Activated T-cell treated with anti-CD3 and anti-CD28 coated beads for 1 hour (primary cell): Measurements from ENCODE around the gene CNTLN.
A peak's percentile ranks its signal among the peaks of the same experiment; 100 is the strongest.
"Not testable (repeated sequence)": the region's sequence is repeated elsewhere in the genome, so short reads cannot be mapped to it uniquely, and the experiment has no call there.

Experiments
- DNase-seq: peaks from one replicate; pipeline ENCODE4 v3.0.0-alpha.2; 2020; ENCODE audit warnings: low read depth

CNTLN gene

DNA sequence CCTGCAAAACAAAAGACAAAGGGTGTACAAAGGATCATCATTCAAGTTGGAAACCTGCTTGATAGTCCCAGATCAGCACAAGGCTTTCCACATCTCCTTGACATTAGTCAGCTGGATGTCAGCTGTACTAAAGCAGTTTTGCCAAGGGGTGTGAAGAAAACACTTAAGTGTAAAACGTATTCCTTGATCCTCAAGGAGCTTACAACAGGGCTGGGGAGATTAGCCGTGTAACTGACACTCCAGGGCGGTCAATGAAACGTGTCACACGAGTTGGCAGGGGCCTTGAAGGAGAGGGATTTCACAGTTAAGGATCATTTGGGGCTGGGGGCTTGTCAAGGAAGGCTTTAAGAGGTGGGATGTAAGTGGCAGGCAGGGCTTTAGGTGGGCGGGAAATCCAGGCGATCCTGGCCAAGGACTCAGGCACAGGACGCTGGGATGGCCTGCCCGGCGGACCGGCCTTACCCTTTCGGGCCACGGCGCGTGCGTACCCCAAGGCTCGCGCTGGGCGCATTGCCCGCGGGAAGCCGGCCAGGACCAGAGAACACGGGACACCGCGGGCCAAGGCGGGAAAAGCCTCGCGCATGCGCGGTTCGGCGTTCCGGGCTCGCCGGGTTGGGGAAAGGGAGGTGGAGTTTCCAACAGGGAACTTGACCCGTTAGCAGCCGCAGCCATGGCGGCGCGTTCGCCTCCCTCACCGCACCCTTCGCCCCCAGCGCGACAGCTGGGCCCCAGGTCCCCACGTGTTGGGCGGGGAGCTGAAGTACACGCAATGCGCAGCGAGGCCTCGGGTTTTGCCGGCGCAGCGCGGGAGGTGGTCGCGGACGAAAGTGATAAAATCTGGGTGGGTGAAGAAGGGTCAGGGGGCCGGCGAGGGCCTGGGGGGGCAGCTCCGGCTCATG, at the start of gene CNTLN:
CNTLN (plus strand) TSS at position 645 of the 899 bp plus-strand sequence; CDS start at position 671, 26 bp downstream.
- DNase-seq, result peak; percentile 44

DNA sequence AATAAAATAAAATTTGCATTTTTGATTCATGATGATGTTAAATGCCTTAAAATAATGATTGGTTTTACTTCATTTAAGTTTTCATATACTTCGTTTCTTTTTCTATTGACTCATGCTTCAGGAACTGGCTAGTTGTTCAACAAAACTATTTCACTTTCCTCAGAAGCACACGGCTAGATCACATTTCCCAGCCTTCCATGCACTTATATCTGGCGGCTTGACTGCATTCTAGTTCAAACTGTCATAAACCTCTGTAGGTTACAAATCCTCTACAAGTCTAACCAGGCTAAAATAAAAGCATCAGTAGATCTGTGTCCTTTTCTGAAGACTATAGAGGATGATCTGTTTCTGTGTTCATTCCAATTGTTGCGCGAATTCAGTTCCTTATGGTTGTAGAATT, 46.3 kb upstream of the CNTLN start:
- no peak for DNase-seq

GRCh38 chr9:17090041-17090440, 44.8 kb upstream of the CNTLN start:
- no peak for DNase-seq

DNA sequence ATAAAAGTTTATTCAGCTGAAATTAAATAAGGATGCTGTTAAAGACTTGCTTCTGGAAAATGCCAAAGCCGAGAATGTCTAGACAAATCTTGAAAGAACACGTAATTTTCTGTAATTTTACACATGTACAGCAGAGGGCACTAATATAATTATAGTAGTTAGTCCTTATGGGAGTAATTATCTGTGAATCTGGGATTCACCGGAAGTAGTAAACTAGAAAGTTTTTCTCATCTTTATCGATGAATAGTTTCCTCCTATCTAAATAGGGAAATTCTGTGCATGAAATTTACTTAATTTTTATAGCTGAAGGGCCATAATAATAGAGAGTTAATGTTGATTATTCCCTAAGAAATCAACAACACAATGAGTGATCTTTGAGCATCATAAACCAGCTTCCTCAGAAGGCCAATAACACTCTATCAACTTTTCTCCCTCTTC, 18.4 kb upstream of the CNTLN start:
- no peak for DNase-seq

- DNase-seq, result no peak
These were observed 17.5 kb upstream of the CNTLN start for GRCh38 chr9:17117372-17117771.

DNA sequence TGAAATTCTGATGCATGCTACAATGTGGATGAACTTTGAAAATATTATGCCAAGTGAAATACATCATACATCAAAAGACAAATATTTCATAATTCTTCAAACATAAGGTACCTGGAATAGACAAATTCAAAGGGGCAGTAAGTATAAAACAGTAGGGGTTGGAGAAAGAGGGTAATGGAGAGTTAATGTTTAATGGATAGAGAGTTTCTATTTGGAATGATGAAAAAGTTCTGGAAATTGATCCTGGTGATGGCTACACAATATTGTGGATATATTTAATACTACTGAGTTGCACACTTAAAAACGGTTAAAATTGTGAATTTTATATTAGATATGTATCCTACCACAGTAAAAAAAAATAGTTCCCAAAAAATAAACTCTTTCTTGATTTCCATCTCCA, 14.6 kb upstream of the CNTLN start:
- no peak for DNase-seq

DNA sequence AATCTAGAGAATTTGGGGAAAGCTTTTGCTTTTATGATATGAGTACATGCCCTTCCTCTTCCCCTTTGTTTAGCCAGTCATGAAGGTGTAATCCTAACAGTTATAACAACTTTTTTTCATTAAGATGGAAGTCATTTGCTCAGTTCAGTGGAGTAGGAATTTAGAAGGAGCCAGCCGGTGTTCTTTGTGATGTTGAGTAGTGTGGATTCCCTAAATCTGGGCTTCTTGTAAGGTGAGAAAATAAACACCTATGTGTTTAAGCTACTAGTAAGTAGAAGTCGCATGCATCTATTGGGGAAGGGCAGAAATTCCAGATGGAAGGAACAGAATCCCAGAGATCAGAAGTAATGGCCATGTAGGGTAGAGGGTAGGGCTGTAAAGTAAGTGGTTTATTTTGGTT, 13.6 kb upstream of the CNTLN start:
- no peak for DNase-seq

- DNase-seq, result no peak
These were observed 4.5 kb upstream of the CNTLN start for GRCh38 chr9:17130291-17130690.

GRCh38 chr9:17130725-17131124, 4.1 kb upstream of the CNTLN start:
- DNase-seq, result no peak

GRCh38 chr9:17131494-17131893, 3.3 kb upstream of the CNTLN start:
- DNase-seq, result no peak

- DNase-seq, result no peak
These were observed 688 bp downstream of the CNTLN start for GRCh38 chr9:17135295-17136160.

DNA sequence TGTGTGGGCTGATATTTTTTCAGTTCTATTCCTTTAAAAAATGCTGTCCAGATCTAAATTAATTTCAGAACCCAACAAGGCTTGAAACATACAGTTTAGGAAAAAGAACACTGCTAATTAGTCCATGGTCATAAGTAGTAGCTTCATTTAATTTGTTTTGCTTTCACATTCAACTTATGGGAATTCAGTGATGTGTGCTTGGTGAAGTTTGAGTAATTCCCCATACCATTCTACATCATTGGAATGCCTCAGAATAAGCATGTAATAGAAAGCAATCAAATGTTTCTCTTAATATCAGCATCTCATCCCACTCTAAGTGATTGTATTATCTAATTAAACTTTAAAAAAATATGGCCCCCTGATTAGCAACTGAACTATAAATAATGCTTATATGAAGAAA, 2.7 kb downstream of the CNTLN start:
- no peak for DNase-seq

DNA sequence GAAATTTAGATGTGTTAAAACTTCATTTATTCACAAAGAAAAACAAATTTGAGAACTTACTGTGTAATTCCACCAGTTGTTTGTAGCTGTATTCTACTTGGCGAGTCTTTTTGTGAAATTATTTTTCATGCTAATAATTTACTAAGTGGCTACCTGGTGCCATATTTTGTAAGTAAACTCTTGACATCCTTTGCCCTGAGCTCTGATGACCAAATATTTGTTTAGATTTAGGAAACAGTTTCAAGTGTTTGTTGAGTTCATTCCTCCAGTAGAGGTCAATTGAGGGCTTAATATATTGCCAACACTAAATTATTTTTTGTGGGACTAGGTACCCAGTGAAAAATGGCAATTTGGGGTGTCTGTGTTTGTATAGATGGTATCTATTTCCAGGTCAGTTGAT, 3.7 kb downstream of the CNTLN start:
- no peak for DNase-seq

GRCh38 chr9:17140418-17140817, 5.6 kb downstream of the CNTLN start:
- DNase-seq, result no peak

DNA sequence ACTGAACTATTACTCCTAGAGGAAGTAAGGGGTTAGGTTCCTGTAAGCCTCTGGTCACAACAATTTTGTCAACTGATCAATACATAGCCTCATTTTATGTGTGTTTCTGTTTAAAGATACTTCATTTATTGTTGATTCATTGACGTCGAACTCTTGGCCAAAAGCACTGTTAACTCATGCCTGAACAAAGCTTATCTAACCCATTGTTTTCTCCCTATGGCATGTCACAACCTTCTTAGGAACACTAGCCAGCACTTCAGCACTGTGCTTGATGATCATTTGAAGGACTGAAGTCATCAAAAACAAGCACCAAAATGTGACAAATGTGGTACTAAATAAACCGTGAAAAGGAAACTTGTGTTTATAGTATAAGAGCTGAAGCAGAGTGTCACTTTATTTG, 13.5 kb downstream of the CNTLN start:
- no peak for DNase-seq

GRCh38 chr9:17159469-17159868, 24.6 kb downstream of the CNTLN start:
- no peak for DNase-seq

GRCh38 chr9:17160327-17160726, 25.5 kb downstream of the CNTLN start:
- no peak for DNase-seq

DNA sequence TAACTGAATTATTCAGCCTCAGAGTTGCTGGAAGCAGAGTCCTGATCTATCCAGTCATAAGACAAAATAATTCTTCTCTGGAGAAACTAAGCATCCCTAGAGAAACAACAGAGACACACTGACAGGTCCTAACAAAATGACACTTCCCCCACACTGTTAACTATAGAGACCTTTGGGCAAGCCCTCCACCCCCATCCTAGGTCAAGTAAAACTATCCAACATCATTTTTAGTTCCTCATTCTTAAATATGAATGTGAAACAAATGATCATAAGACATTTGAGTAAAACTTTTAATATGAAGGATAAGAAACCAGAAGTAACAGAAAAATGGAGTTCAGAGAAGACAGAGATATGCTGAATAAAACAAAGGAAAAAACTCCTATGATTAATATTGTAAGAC, 30.9 kb downstream of the CNTLN start:
- no peak for DNase-seq

DNA sequence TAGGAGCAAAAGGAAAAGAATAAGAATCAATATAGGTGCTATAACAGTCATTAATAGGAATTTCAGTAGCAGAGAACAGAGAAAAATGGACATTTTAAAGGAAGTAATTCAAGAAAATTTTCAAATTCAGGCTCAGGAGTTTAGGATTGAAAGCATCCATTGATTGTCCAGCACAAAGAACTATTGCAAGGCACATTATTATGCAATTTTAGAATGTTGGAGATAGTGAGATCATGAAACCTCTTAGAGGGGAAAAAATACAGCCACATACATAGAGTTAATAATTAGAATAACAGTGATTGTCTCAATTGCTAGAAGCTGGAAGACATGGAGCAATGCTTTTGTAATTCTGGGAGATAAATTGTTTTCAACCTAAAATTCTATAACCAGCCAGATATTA, 31.5 kb downstream of the CNTLN start:
- DNase-seq, result no peak

- no peak for DNase-seq
These were observed 36.7 kb downstream of the CNTLN start for GRCh38 chr9:17171309-17172094.

- not testable (repeated sequence) for DNase-seq
These were observed 42.7 kb downstream of the CNTLN start for GRCh38 chr9:17177496-17177895.

DNA sequence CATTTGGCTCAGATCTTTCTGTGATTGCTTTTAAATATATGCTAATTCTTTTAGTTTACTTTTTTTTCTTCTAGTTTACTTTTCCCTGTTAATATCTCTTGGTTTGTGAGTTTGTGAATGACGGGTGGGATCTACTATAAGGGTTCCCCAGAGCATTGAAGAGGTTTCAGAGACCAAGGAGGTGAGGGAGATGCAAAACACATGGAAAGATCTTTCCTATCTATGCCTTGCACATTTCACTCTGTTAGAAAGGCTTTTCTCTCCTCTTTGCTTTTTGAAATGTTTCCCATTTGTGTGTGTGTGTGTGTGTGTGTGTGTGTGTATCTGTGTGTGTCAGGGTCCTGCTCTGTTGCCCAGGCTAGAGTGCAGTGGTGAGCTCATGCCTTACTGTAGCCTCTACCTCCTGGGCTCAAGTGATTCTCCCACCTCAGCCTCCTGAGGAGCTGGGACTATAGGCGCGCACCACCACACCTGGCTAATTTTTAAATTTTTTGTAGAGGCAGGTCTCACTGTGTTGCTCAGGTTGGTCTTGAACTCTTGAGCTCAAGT, 50.7 kb downstream of the CNTLN start:
- DNase-seq, result no peak
